K562 (cell line): ENCODE results near the gene ARHGDIA. TPM values are rescaled to one million over a fixed set of nuclear protein-coding genes. Genes with fewer than 3 reads are reported as not detected.

Experiments
- CBX2 ChIP-seq: fragments of 200-600 bp; sonication (generic); IDR thresholded peaks from one replicate; pipeline ENCODE4 v1.6.1; 2012; ENCODE audit warnings: mild to moderate bottlenecking, low read length, inconsistent platforms; ENCODE audit not compliant: insufficient read depth, poor library complexity, severe bottlenecking
- CTBP1 ChIP-seq: fragments of 450-650 bp; IDR thresholded peaks from 2 replicates; pipeline ENCODE4 v1.6.1; 2016; ENCODE audit warnings: borderline replicate concordance
- GABPB2 ChIP-seq: fragments of 250-450 bp; sonication (Bioruptor Pico); conservative IDR thresholded peaks from 2 replicates; pipeline ENCODE4 v1.5.1; 2021; ENCODE audit warnings: mild to moderate bottlenecking
- GMEB1 ChIP-seq: fragments of 250-450 bp; sonication (Bioruptor Pico); IDR thresholded peaks from 2 replicates; pipeline ENCODE4 v1.4.0; 2020; ENCODE audit warnings: mild to moderate bottlenecking
- MCM5 ChIP-seq: fragments of 450-650 bp; IDR thresholded peaks from 2 replicates; pipeline ENCODE4 v1.6.1; 2016; ENCODE audit warnings: low read depth
- POLR2AphosphoS5 ChIP-seq: IDR thresholded peaks from 2 replicates; pipeline ENCODE4 v1.6.1; 2011; ENCODE audit warnings: mild to moderate bottlenecking, low read depth, low read length, moderate library complexity; ENCODE audit not compliant: control insufficient read depth, insufficient read depth
- RB1 ChIP-seq: fragments of 450-650 bp; IDR thresholded peaks from 2 replicates; pipeline ENCODE4 v1.6.1; 2017; ENCODE audit warnings: low read depth, mild to moderate bottlenecking
- RBM14 ChIP-seq: fragments of 200-400 bp; formaldehyde crosslinking; IDR thresholded peaks from 2 replicates; pipeline ENCODE4 v1.6.1; 2018; ENCODE audit warnings: low read depth, mild to moderate bottlenecking, low read length, moderate library complexity, borderline replicate concordance; ENCODE audit not compliant: insufficient read depth
- SAP30 ChIP-seq: fragments of 200-600 bp; sonication (generic); IDR thresholded peaks from 2 replicates; pipeline ENCODE4 v1.6.1; 2012; ENCODE audit warnings: borderline replicate concordance, low read depth, mild to moderate bottlenecking, moderate library complexity, low read length, control low read depth, inconsistent platforms; ENCODE audit not compliant: insufficient read depth, poor library complexity, severe bottlenecking
- SP1 ChIP-seq: sonication (generic); formaldehyde crosslinking; IDR thresholded peaks from 2 replicates; pipeline ENCODE4 v1.8.1; 2022; ENCODE audit warnings: mild to moderate bottlenecking, missing genetic modification reagents
- SREBF2 ChIP-seq: sonication (generic); formaldehyde crosslinking; IDR thresholded peaks from 2 replicates; pipeline ENCODE4 v1.4.0; 2020; ENCODE audit warnings: mild to moderate bottlenecking, missing genetic modification reagents
- TAF1 ChIP-seq: IDR thresholded peaks from 2 replicates; pipeline ENCODE4 v1.6.1; 2011; ENCODE audit warnings: mild to moderate bottlenecking, low read length, moderate library complexity; ENCODE audit not compliant: insufficient read depth, control insufficient read depth, severe bottlenecking; ENCODE audit errors: extremely low read depth
- TSC22D4 ChIP-seq: fragments of 450-650 bp; IDR thresholded peaks from 2 replicates; pipeline ENCODE4 v1.6.1; 2016; ENCODE audit warnings: missing genetic modification characterization, missing biosample characterization, control low read depth
- ZBTB9 ChIP-seq: fragments of 450-650 bp; formaldehyde crosslinking; IDR thresholded peaks from 2 replicates; pipeline ENCODE4 v1.4.0; 2020; ENCODE audit warnings: mild to moderate bottlenecking, moderate library complexity
- ZNF277 ChIP-seq: fragments of 250-450 bp; sonication (Bioruptor Pico); IDR thresholded peaks from 2 replicates; pipeline ENCODE4 v1.8.0; 2022; ENCODE audit warnings: inconsistent platforms, mild to moderate bottlenecking, moderate library complexity, borderline replicate concordance
- polyA plus RNA-seq, 8 experiments: library from polyadenylated mRNA; depleted of rRNA in 4 of 8; stranded (reverse) in 5 of 8; unstranded in 3 of 8; fragments of >200 nt; fragmentation: Nextera tagmentation in 2 of 8; fragmentation: Illumina TruSeq in 1 of 8; extraction: Ambion mirVana in 2 of 8; extraction: Trizol in 1 of 8; gene quantifications; 2 replicates each; pipeline versions ENCODE4 v1.2.1 to v1.2.3, GENCODE V29; 2011 to 2014; ENCODE audit warnings: inconsistent platforms in 1 of 8, missing spikeins in 1 of 8
- total RNA-seq, 7 experiments: library from RNA; depleted of rRNA in 6 of 7; stranded (reverse); fragments of >200 nt in 6 of 7; fragmentation: Illumina TruSeq in 2 of 7; extraction: Trizol in 2 of 7; gene quantifications; 2 replicates each; pipeline versions ENCODE4 v1.2.1 to v1.2.3, GENCODE V29; 2011 to 2021; ENCODE audit warnings: low replicate concordance in 1 of 7

The ARHGDIA gene
- total and polyA plus RNA-seq, 9 of the 15 experiments (the other 6 are each of a cell fraction or from before 2014, with no cell fraction given): 9.6 to 340 (median 97.6) TPM

- no peak for TF ChIP-seq ZBTB9
- TF ChIP-seq MCM5: no peak
- no peak for TF ChIP-seq SREBF2 (CRISPR knock-in tag)
- TF ChIP-seq SP1 (CRISPR knock-in tag): 0 out of 2 replicates have a peak, but pooled peaks have one; percentile 15
- no peak for TF ChIP-seq RBM14
- TF ChIP-seq ZNF277 (CRISPR knock-in tag): no peak
- TF ChIP-seq TAF1: peak; percentile 27
- TF ChIP-seq TSC22D4: no peak
- TF ChIP-seq CTBP1: no peak
- no peak; the same call in 1 of the 2 replicates for TF ChIP-seq RB1
- no peak for TF ChIP-seq GABPB2 (CRISPR knock-in tag)
- TF ChIP-seq CBX2: no peak
- TF ChIP-seq SAP30: peak; percentile 5
- TF ChIP-seq GMEB1: peak; percentile 73
- TF ChIP-seq POLR2AphosphoS5: 0 out of 2 replicates have a peak, but pooled peaks have one; percentile 31
Measured at GRCh38 chr17:81911277-81911961, 40.3 kb upstream of the ARHGDIA start, which contains the start of gene PCYT2 (continued).
